GM12873 (cell line): ENCODE results near the gene BBX.

Experiments used
- TF ChIP-seq, protein P1 (sequence below): IDR thresholded peaks from 2 replicates; pipeline ENCODE4 v1.5.1; 2012; ENCODE audit warnings: low read depth, mild to moderate bottlenecking, moderate library complexity, low read length, control low read depth; ENCODE audit not compliant: insufficient read depth; ENCODE audit errors: missing control alignments

Gene BBX

DNA sequence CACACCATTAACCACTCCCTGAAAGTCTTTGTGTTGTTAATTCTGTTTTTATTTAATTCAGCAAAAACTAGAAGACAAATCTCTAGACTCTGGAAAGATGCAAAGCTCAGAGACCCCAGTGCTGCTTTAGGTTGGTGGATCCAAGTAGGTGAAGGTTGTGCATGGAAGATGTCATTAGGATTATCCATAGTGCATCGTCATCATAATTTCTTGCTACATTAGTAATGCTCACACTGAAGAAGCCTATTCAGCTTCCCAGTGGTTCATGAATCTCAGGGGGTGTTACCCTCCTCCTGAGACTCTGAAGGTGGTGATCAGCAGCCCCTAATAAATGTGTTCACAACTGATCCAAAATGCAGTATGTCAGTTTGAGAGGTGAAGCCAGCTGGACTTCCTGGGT is 295.3 kb downstream of the BBX start:
- TF ChIP-seq, protein P1, sequence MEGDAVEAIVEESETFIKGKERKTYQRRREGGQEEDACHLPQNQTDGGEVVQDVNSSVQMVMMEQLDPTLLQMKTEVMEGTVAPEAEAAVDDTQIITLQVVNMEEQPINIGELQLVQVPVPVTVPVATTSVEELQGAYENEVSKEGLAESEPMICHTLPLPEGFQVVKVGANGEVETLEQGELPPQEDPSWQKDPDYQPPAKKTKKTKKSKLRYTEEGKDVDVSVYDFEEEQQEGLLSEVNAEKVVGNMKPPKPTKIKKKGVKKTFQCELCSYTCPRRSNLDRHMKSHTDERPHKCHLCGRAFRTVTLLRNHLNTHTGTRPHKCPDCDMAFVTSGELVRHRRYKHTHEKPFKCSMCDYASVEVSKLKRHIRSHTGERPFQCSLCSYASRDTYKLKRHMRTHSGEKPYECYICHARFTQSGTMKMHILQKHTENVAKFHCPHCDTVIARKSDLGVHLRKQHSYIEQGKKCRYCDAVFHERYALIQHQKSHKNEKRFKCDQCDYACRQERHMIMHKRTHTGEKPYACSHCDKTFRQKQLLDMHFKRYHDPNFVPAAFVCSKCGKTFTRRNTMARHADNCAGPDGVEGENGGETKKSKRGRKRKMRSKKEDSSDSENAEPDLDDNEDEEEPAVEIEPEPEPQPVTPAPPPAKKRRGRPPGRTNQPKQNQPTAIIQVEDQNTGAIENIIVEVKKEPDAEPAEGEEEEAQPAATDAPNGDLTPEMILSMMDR: no peak

DNA sequence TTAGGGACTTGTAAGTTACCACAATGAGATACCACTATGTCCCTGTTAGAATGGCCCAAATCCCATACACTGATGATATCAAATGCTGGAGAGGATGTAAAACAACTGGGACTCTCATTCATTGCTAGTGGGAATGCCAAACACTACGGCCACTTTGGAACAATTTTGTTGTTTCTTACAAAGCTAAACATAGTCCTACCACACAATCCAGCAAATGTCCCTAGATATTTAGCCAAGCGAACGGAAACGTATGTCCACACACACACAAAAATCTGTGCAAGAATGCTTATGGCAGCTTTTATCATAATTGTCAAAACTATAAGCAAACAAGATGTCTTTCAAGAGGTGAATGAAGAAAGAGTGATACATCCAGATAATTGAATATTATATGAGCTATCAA is 296.9 kb downstream of the BBX start:
- TF ChIP-seq, protein P1: no peak

DNA sequence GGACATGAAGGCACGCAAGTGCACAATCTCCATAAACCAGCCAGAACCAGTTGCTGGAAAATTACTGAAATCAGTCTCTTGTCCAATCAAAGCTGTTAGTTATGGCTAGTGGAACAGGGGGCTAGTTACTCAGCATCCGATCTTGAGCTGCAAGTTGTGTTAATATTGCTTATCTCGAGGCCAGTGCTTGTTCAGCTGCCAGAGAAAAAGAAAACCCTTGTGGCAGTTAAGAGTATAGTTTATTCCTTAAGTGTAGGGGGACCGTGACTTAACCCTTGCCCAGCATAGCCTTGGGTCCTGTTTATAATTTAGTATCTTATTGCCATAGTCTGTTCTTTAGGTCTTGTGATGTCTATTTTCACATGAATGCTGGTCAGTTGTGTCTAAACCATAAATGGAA is 299.5 kb downstream of the BBX start:
- TF ChIP-seq, protein P1: no peak

DNA sequence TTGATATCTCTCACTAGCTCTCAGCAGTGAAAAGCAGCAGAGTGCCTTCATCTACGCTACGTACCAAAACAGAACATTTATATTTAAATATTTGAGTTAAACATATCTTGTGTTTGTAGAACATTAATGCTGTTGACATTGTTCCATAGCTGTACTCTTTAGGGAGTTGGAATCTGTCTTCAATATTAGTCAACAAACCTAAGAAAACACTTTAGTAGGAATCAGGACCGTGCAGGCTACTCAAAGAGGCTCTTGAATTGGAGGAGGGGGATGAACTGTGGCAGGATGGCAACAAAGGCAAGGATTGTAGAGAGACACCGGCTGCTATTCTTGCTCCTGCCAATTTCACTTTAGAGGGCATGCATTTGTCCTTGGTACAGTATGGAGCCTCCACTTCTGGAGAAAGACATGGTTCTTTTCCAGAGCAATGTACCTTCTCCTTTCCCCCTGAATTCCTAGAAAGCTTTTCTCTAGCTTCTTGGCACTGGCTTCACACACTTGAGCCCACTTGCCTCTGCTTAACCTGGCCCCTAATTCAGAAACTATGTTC is 302.1 kb downstream of the BBX start:
- TF ChIP-seq, protein P1: no peak

DNA sequence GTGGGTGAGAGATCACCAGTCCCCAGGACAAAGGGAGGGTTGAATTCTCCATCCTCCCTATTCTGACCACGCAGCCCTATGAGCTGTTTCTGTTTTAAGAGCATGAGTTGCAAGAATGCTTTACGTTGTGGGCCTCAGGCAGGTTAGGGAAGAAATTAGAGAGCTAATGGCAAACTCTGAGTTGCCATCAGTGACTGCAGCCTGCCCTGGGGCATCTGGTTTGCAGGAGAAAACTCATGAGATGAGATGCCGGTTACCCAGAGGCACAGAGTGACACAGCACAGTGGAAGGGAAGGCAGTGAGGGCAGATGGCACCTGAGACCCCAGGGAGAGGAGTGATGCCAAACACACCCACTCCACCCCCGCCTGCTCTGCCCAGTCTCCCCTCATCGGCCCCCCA is 302.8 kb downstream of the BBX start:
- TF ChIP-seq, protein P1: no peak

DNA sequence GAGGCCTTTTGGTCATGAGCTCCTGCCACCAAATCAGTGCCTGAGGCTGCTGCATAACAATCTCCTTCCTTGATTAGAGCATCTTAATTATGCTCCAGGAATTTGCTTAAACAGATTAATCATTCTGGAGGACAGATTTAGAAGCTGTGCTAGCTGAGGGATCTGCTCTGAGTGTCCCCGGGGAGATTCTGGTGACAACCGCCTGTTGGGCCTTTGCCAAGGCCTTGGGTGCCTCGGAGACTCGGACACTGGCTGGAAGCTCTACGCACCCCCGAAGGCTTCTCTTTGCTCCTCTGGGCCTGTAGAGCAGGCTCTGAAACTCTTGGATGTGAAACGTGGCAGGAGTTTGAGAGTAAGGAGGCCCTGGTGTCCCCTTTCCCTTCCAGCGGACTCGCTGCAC is 304.0 kb downstream of the BBX start:
- TF ChIP-seq, protein P1: no peak

DNA sequence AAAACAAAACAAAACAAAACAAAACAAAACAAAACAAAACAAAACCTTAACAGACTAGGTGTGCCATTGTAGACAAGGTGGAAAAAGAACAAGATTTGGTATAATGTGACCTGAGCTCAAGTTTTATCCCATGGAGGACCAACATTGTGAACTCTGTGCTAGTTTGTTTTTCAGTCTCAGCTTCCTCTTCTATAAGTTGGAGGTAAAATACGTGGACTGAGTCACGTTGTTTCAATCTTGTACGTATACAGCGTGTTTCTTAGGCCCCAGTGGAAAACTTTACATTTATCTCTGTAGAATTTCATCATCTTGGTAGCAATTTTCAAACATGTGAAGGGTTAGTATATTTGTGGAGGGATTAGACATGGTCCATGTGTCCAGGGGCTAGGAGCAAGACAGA is 306.4 kb downstream of the BBX start:
- TF ChIP-seq, protein P1: no peak
